Globus pallidus (tissue), 1 donor: Measurements from ENCODE around the gene EFTUD2.

ENCODE experiments used
- DNase-seq: peaks from one replicate; pipeline ENCODE4 v3.0.0-alpha.2; 2015; ENCODE audit warnings: low spot score

The EFTUD2 gene

DNA sequence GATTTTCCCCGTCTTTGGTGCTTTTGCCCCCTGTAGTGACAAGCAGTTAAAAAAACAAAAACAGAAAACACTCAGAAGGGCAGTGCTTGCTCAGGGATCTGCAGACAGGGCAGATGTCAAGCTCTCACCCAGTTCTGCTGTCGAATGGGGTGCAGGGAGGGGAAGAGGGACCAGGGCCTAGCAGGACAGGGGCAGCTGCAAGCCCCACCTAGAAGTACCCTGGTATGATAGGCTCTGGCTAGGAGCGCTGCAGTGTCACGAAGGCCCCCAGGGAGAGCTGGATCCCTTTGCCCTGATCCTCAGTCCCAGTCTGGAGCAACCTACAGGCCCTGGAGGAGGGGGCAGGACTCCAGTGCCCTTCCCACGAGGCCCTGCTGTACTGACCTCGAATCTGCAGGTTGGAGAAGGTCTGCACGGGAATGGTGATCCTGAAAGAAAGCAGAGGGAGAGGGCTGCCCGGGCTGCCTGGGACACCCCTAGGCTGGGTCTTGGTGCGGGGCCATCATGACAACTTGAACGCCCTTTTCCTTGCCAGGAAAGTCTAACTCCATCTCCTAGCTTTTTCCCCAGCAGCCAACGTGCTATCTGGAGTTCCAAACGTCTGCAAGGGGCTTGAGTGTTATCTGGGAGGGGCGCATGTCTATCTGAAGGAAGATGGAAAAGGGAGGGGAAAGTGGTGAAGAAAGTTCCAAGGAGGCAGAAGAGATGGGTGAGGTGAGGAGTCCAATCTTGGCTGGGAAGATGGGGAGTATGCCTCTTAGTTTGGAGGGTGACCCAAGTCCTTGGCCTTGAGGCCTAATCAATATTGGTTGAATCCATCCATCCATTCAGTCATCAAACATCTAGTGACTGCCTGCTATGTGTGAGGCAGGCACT is 11.2 kb upstream of the EFTUD2 start:
- DNase-seq: no peak

GRCh38 chr17:44909681-44910144 is 10.5 kb upstream of the EFTUD2 start:
- DNase-seq: no peak

- no peak for DNase-seq
Observed at GRCh38 chr17:44908761-44909326, 9.6 kb upstream of the EFTUD2 start.

DNA sequence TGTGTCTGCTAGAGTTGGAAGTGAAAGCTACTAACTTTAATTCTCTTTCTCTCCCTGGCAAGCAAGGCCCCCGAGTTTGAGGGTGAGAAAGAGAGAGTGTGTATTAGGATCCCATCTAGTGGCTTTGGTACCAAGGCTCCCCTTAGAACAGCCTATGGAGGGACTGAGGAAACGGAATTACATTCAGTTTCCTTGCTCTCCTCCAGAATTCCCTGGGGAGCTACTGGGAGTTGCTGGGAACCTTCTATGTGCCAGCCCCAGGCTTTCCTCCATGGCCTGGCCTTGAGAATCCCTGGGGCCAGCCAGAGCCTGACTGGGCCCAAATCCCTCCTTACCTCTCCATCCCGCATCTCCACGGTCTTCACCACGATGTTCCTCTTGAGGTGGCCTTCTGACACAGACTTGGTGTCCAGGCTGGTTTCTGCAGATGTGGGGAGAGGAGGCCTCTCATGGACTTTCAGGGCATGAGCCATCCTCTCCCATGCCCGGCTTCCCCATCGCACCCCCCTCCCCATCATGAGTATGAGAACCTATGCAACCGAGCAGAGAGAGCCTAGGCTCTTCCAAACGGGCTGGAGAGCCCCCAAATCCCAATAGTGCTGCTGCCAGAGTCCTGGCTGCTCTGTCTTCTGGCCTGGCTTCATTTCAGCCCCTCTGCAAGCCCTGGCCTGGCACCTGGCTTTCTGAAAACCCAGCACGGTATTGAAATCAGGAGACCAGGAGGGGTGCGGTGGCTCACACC is 8.7 kb upstream of the EFTUD2 start:
- no peak for DNase-seq

- DNase-seq: no peak
Observed at GRCh38 chr17:44906763-44907728, 7.8 kb upstream of the EFTUD2 start.

- no peak for DNase-seq
Observed at GRCh38 chr17:44906010-44906646, 6.9 kb upstream of the EFTUD2 start.

- no peak for DNase-seq
Observed at GRCh38 chr17:44905006-44906000, 6.1 kb upstream of the EFTUD2 start.

GRCh38 chr17:44904001-44904984 is 5.0 kb upstream of the EFTUD2 start:
- no peak for DNase-seq

DNA sequence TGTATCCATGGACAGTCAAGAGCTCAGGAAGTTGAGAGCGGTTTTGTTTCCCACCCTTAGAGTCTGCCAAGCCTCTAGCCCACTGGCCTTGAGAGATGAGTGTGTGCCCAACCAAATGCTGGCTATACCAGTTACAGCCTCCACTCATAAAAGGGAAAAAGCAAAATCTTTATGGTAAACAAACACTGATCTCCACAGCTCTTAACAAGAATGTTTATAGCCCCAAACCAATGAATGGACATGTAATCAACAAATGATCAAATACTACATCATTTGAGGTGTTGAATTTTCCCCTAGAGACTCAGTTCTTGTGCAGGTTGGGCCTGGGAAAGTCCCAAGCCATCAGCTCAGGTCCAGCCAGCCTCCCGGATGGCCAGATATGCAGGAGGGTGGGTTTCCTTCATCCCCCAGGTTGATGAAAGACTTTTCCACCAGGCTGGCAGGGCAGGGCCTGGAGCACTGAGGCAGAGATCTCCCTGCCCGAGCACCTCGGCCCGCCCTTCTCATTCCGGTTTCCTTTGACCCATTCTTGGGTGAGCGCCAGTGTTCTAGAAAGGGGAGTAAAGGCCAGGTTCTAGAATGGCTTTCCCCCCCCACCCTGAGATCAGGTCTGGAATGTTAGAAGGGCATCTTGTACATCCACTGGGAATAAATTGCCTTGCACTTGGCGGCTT is 3.9 kb upstream of the EFTUD2 start:
- DNase-seq: no peak

- DNase-seq: no peak
Observed at GRCh38 chr17:44902135-44902760, 3.0 kb upstream of the EFTUD2 start.

DNA sequence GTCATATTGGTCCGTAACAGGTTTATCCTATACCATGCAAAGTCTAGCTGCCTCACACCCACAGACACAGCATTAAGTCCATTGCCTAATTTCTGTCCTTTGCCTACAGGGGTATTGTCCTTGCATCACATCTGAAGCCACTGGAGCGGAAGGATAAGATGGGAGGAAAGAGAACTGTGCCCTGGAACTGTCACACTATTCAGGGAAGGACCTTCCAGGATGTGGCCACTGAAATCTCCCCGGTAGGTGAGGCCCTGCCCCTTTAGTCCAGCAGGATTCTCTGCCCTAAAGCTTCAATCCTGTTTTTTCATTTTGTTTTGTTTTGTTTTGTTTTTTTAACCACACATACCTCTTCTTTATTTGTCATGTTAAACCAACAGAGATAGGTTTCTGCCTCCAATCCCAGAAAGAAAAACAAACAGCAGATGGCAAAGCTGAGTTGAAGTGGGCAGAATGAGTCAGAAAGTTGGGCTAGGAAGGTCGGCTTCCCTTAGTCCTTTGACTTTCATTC is 2.2 kb upstream of the EFTUD2 start:
- DNase-seq: no peak

DNA sequence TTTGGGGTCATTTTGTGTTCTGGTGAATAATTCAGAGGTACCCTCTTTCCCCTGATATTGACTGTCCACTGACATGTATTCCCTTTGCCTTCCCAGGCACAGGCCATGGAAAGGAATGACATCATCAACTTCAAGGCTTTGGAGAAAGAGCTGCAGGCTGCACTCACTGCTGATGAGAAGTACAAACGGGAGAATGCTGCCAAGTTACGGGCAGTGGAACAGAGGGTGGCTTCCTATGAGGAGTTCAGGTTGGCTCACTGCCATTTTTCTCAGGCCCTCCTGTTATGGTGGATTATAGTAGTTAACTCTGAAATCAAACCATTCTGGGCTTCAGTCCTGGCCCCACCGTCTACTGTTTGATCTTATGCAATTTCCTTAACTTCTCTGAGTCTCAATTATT is 1.6 kb upstream of the EFTUD2 start:
- no peak for DNase-seq

GRCh38 chr17:44898768-44899073 is 524 bp downstream of the EFTUD2 start:
- no peak for DNase-seq

GRCh38 chr17:44894642-44895041 is 4.6 kb downstream of the EFTUD2 start:
- no peak for DNase-seq

GRCh38 chr17:44892250-44892649 is 7.0 kb downstream of the EFTUD2 start:
- no peak for DNase-seq

GRCh38 chr17:44889003-44889402 is 10.2 kb downstream of the EFTUD2 start:
- DNase-seq: no peak
